GM19099 (cell line): ENCODE results near the gene TRAF2.
A peak's percentile ranks its signal among the peaks of the same experiment; 100 is the strongest.

Experiments used
- POLR2A ChIP-seq: IDR thresholded peaks from 3 replicates; pipeline ENCODE4 v1.6.1; 2011; ENCODE audit warnings: low read depth; ENCODE audit not compliant: insufficient read length; ENCODE audit errors: extremely low read depth

TRAF2 gene

GRCh38 chr9:136863623-136864273, 22.6 kb upstream of the TRAF2 start:
- no peak for TF ChIP-seq POLR2A

DNA sequence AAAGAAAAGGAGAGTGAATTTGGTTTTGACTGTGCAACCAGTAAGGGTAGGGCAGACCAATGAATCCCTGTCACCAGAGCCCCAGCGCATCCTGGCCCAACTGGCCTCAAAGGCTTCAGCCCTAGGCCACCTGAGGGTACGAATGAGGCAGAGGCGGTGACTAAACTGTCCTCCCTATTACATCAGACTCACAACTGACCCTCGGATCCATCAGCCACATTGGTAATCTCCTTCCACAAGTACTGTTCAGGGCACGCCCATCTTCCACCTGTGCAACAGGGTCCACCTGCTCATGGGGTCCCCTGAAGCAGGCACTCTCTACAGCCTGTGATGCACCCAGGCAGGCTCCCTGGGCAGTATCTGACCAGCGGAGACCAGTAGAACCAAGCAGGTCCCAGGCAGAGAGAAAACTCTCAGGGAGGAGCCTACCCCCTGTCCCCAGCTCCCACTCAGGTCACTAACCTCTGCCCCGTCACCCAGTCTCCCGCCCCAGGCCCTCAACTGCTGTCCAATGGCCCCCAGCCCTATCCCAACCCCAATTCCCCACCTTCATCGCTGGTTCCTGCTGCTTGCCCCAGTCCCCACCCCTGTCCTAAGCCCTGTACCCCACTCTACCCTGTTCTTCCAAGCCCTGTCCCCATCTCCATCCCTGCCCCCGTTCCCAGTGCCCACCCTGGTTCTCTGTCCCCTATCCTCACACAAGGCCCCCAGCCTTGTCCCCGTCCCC, 21.1 kb upstream of the TRAF2 start:
- TF ChIP-seq POLR2A: no peak

DNA sequence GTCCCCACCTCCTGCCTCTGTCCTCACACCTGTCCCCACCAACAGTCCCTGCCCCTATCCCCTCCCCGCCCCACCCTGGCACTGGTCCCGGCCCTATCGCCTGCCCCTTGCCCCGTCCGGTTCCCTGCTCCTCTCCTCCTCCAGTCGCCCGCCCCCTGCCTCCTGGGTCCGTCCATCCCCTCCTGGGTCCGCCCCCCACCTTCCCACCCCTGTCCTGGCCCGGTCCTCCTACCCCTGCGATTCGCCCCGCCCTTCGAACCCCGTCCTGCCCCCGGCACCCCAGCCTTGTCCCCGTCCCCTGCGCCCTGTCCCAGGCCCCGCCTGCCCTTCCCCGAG, 20.6 kb upstream of the TRAF2 start:
- TF ChIP-seq POLR2A: no peak

GRCh38 chr9:136867480-136867879, 18.8 kb upstream of the TRAF2 start:
- no peak for TF ChIP-seq POLR2A

DNA sequence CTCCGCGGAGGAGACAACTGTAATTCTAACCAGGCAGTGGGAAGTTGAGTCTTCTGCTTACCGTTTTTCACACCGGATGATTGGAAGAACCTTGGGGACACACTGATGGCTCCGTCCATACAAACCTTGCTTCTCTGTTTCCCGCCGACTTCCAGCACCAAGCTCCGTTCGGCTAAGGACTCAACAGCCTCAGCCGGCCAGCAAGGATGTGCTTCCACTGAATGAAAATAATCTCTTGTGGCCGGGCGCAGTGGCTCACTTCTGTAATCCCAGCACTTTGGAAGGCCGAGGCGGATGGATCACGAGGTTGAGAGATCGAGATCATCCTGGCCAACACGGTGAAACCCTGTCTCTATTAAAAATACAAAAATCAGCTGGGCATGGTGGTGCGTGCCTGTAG, 18.4 kb upstream of the TRAF2 start:
- no peak for TF ChIP-seq POLR2A

DNA sequence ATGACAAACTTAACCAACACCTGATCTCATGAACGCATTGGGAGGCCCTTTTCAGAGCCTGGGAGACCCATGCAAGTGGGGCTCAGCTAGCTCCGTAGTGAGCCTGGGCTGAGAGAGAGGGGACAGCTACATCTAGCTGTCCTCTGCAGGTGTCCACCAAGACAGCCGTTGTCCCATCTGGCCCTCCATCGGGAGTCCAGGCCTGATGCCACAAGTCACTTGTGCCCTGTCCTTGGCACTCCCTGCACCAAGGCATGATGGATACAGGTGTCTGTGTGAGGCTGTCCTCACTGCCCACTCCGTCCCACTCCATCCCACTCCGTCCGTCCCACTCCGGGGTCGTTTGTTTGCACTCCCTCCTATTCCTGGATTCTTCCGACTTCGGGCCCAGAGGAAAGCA, 17.7 kb upstream of the TRAF2 start:
- no peak for TF ChIP-seq POLR2A

DNA sequence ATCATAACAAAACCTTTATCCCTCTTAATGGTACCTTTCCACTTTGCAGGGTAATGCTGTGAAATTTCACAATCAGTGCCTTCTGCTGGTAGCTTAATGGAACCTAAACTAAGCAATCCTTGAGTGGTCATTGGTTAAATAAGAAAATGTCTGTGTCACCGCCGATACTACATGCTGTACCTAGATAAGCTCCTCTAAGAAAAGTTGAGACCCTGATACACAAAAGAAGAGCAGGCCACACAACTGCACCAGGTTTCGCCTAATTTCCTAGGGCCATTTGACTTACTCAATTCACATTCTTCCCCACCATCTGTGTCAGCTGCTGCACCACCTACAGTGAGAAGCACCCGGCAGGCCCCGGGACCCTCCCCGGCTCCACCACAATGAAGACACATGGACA, 11.2 kb upstream of the TRAF2 start:
- no peak for TF ChIP-seq POLR2A

DNA sequence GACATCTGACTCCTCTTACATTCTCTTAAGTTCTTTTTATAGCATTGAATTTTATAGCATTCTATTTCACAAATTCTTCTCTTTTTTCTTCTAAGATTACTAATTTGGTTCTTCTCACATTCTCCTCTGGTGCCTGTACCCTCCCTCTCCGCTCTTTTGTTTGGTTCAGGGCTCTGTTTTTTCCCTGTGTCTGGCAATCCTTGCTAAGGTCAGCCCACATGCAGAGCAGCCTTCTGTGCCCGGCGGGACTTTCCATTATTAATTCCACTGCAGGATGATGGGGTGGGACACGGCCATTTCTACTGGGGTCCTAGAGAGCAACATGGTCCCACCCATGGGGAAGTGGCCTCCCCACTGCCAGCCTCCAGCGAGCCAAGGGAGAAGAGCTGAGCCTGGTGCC, 9.8 kb upstream of the TRAF2 start:
- TF ChIP-seq POLR2A: no peak

GRCh38 chr9:136880651-136881050, 5.7 kb upstream of the TRAF2 start:
- no peak for TF ChIP-seq POLR2A

GRCh38 chr9:136881691-136882108, 4.6 kb upstream of the TRAF2 start:
- TF ChIP-seq POLR2A: no peak

DNA sequence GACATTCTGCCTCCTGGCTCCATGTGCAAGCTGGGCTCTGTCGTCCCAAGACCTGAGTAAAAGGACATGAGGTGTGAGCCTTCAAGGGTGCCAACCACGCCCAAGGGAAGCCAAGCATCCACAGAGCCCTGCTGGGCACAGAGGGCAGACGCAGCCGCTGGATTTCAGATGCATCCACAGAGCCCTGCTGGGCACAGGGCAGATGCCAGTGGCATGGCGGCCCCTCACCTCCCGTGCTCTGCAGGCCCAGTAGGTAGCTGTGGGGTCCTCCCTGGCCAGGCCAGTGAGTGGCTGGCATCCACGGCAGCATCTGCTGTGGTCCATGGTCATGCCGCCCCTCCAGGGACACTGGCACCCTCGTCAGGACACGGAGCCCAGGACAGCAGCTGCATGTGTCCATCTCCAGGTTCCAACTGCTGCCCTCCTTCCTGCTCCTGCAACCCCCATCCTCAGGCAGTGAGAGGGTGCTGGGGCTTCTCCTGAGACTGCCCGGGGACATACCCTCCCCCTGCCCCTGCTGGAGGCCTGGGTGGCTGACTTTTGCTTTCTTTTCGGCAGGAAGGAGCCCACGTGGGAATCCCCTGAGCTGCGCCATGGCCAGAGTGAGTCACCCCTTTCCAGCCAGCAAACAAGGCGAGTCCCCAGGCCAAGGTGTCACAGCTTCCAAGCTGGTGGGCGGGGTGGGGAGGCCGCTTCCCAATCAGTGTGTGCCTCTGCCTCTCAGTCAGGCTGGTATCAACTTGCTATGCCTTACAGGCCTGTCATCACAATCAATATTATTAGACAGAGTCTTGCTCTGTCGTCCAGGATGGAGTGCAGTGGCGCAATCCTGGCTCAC, 4.0 kb upstream of the TRAF2 start:
- peak; percentile 42 for TF ChIP-seq POLR2A

- no peak for TF ChIP-seq POLR2A
Measured at GRCh38 chr9:136886610-136887597, 588 bp downstream of the TRAF2 start.

GRCh38 chr9:136888454-136888853, 2.1 kb downstream of the TRAF2 start:
- TF ChIP-seq POLR2A: no peak

DNA sequence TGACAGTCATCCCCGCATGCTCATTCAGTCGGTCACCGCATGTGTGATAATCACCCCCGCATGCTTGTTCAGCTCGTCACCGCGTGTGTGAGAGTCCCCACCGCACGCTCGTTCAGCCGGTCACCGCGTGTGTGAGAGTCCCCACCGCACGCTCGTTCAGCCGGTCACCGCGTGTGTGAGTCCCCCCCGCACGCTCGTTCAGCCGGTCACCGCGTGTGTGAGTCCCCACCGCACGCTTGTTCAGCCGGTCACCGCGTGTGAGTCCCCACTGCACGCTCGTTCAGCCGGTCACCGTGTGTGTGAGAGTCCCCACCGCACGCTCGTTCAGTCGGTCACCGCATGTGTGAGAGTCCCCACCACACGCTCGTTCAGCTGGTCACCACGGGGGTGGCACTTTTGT, 3.5 kb downstream of the TRAF2 start:
- TF ChIP-seq POLR2A: no peak

GRCh38 chr9:136890661-136891060, 4.3 kb downstream of the TRAF2 start:
- TF ChIP-seq POLR2A: no peak
